Left ventricle myocardium inferior (tissue), 1 donor: Measurements from ENCODE around the gene TMPRSS11A. TPM values are rescaled to one million over a fixed set of nuclear protein-coding genes. Genes with fewer than 3 reads are reported as not detected.
A peak's percentile ranks its signal among the peaks of the same experiment; 100 is the strongest.

Experiments used
- DNase-seq: peaks from one replicate; pipeline ENCODE4 v3.0.0-alpha.2; 2020
- H3K27ac ChIP-seq: fragments of 200-600 bp; replicated peaks from 2 replicates; pipeline ENCODE4 v1.8.0; 2021
- H3K27me3 ChIP-seq: fragments of 200-600 bp; 2 replicates; pipeline ENCODE4 v1.8.0; 2021; ENCODE audit warnings: low read depth
- H3K36me3 ChIP-seq: fragments of 200-600 bp; 2 replicates; pipeline ENCODE4 v1.8.0; 2021
- H3K4me1 ChIP-seq: fragments of 200-600 bp; 2 replicates; pipeline ENCODE4 v1.8.0; 2021
- H3K4me3 ChIP-seq: fragments of 200-600 bp; 2 replicates; pipeline ENCODE4 v1.8.0; 2021; ENCODE audit warnings: mild to moderate bottlenecking, moderate library complexity
- H3K9me3 ChIP-seq: fragments of 200-600 bp; replicated peaks from 2 replicates; pipeline ENCODE4 v1.8.0; 2021
- CTCF ChIP-seq: fragments of 200-600 bp; IDR thresholded peaks from 2 replicates; pipeline ENCODE4 v1.8.0; 2021; ENCODE audit warnings: antibody characterized with exemption, mild to moderate bottlenecking, borderline replicate concordance
- intact Hi-C: fragments of 100-400 bp; cut with micrococcal nuclease; formaldehyde crosslinking; loops from one replicate; pipeline ENCODE4 v1.11.0; 2022
- total RNA-seq: library from RNA; stranded (reverse); fragmentation: NEBNext Ultra II Directional; extraction: Animal tissue kit (Norgen Biotek cat#: 25700); gene quantifications from one replicate; pipeline ENCODE4 v1.2.1, GENCODE V29; 2021
- donor health status: DM: no; HTN: yes; CAD: no; lungs with severe emphysema.

Gene TMPRSS11A
- total RNA-seq, 1 donor from 2014 or later, result not detected

GRCh38 chr4:67909905-67910584, 53.2 kb downstream of the TMPRSS11A start:
- H3K27ac ChIP-seq, result no peak overlapping the region
- H3K36me3 ChIP-seq, result no peaks in the 10 kb centered on the region
- no peaks in the 10 kb centered on the region for H3K27me3 ChIP-seq
- intact Hi-C loops, result no loop called here
- H3K4me1 ChIP-seq, result no peaks in the 10 kb centered on the region
- H3K9me3 ChIP-seq, result peaks cover 14% of the 10 kb centered on the region
- no peak for DNase-seq
- TF ChIP-seq CTCF, result peak; percentile 54
- no peak overlapping the region for H3K4me3 ChIP-seq

GRCh38 chr4:67907650-67908049, 55.6 kb downstream of the TMPRSS11A start:
- no peaks in the 10 kb centered on the region for H3K36me3 ChIP-seq
- intact Hi-C loops, result no loop called here
- no peak for DNase-seq
- H3K9me3 ChIP-seq, result peaks cover 36% of the 10 kb centered on the region
- H3K4me1 ChIP-seq, result no peaks in the 10 kb centered on the region
- no peak overlapping the region for H3K27ac ChIP-seq
- TF ChIP-seq CTCF, result no peak
- H3K27me3 ChIP-seq, result no peaks in the 10 kb centered on the region
- no peak overlapping the region for H3K4me3 ChIP-seq

GRCh38 chr4:67899096-67899495, 64.2 kb downstream of the TMPRSS11A start:
- Histone ChIP-seq H3K9me3 (peaks cover 31% of the 10 kb centered on the region), H3K27me3 (no peaks in the 10 kb centered on the region), H3K4me1 (no peaks in the 10 kb centered on the region), H3K4me3 (no peak overlapping the region), H3K27ac (no peak overlapping the region), H3K36me3 (no peaks in the 10 kb centered on the region)
- DNase-seq, result no peak
- no peak for TF ChIP-seq CTCF
- intact Hi-C loops, result no loop called here

- no peak for TF ChIP-seq CTCF
- Histone ChIP-seq H3K4me3 (no peak overlapping the region), H3K36me3 (no peaks in the 10 kb centered on the region), H3K27ac (no peak overlapping the region), H3K9me3 (peaks cover 23% of the 10 kb centered on the region), H3K27me3 (no peaks in the 10 kb centered on the region), H3K4me1 (no peaks in the 10 kb centered on the region)
- intact Hi-C loops, result no loop called here
- no peak for DNase-seq
Measured at GRCh38 chr4:67897686-67898085, 65.6 kb downstream of the TMPRSS11A start.

GRCh38 chr4:67896421-67897065, 66.8 kb downstream of the TMPRSS11A start:
- no peak overlapping the region for H3K27ac ChIP-seq
- no peak for DNase-seq
- H3K36me3 ChIP-seq, result no peaks in the 10 kb centered on the region
- TF ChIP-seq CTCF, result no peak
- H3K9me3 ChIP-seq, result peaks cover 18% of the 10 kb centered on the region
- no peaks in the 10 kb centered on the region for H3K27me3 ChIP-seq
- H3K4me3 ChIP-seq, result no peak overlapping the region
- H3K4me1 ChIP-seq, result no peaks in the 10 kb centered on the region
- intact Hi-C loops, result no loop called here
